Left lobe of liver (tissue), 2 donors: ENCODE measurements around the gene DIP2C. TPM values are rescaled to one million over a fixed set of nuclear protein-coding genes. Genes with fewer than 3 reads are reported as not detected.

ENCODE experiments used
- ATAC-seq: fragments of 200-7000 bp; cut with Tn5 transposase; one replicate; pipeline ENCODE4 v1.9.1; 2020; ENCODE audit warnings: mild to moderate bottlenecking, moderate library complexity
- DNase-seq: peaks from one replicate; pipeline ENCODE4 v3.0.0-alpha.2; 2020; ENCODE audit warnings: low spot score
- total RNA-seq: library from RNA; stranded (reverse); gene quantifications from one replicate; pipeline ENCODE4 v1.2.1, GENCODE V29; 2021
- donor health status: DM: no; HTN: no; CAD: no; lungs with moderate emphysema.
- donor health status: DM: no; HTN: yes; CAD: no.

Gene DIP2C
- total RNA-seq, 1 donor from 2014 or later, result 13.9 TPM

- no peak for DNase-seq
- ATAC-seq, result no peak
Observed at GRCh38 chr10:559767-560047, 129.8 kb downstream of the DIP2C start.

GRCh38 chr10:558891-559766 lies 130.3 kb downstream of the DIP2C start:
- DNase-seq (no peak), ATAC-seq (no peak)

GRCh38 chr10:558364-558763 lies 131.1 kb downstream of the DIP2C start:
- ATAC-seq (no peak), DNase-seq (no peak)

- ATAC-seq (no peak), DNase-seq (no peak)
Observed at GRCh38 chr10:557792-558328, 131.6 kb downstream of the DIP2C start.

GRCh38 chr10:556971-557637 lies 132.4 kb downstream of the DIP2C start:
- DNase-seq (no peak), ATAC-seq (no peak)

- ATAC-seq, result no peak
Observed at GRCh38 chr10:555682-556350, 133.7 kb downstream of the DIP2C start.

GRCh38 chr10:555281-555680 lies 134.2 kb downstream of the DIP2C start:
- ATAC-seq (no peak), DNase-seq (peak; percentile 15)

More at GRCh38 chr10:555682-556350, 133.7 kb downstream of the DIP2C start:
- peak; percentile 7 for DNase-seq

GRCh38 chr10:554182-554848 lies 135.2 kb downstream of the DIP2C start:
- no peak for ATAC-seq

GRCh38 chr10:553233-553632 lies 136.2 kb downstream of the DIP2C start:
- ATAC-seq, result no peak
- DNase-seq, result no peak

More at GRCh38 chr10:554182-554848, 135.2 kb downstream of the DIP2C start:
- DNase-seq, result no peak

GRCh38 chr10:552679-553078 lies 136.8 kb downstream of the DIP2C start:
- no peak for DNase-seq
- ATAC-seq, result no peak

GRCh38 chr10:551373-552252 lies 137.9 kb downstream of the DIP2C start:
- ATAC-seq (no peak), DNase-seq (no peak)

GRCh38 chr10:550665-551372 lies 138.6 kb downstream of the DIP2C start:
- DNase-seq (no peak), ATAC-seq (peak; percentile 11)

GRCh38 chr10:549391-549790 lies 140.1 kb downstream of the DIP2C start:
- no peak for DNase-seq
- no peak for ATAC-seq

- DNase-seq (no peak), ATAC-seq (no peak)
Observed at GRCh38 chr10:548238-548901, 141.1 kb downstream of the DIP2C start.

GRCh38 chr10:547591-548081 lies 141.8 kb downstream of the DIP2C start:
- DNase-seq (no peak), ATAC-seq (no peak)

GRCh38 chr10:546971-547590 lies 142.4 kb downstream of the DIP2C start:
- DNase-seq (no peak), ATAC-seq (no peak)

GRCh38 chr10:546451-546850 lies 143.0 kb downstream of the DIP2C start:
- ATAC-seq (no peak), DNase-seq (no peak)
